HG03558 (cell line): ENCODE measurements around the gene NKPD1.

ENCODE experiments used
- ATAC-seq: cut with Tn5 transposase; IDR thresholded peaks from one replicate; pipeline ENCODE4 v1.9.1; 2021; ENCODE audit warnings: moderate number of reproducible peaks; ENCODE audit not compliant: unreplicated experiment; ENCODE audit errors: extremely low read depth

NKPD1 gene

DNA sequence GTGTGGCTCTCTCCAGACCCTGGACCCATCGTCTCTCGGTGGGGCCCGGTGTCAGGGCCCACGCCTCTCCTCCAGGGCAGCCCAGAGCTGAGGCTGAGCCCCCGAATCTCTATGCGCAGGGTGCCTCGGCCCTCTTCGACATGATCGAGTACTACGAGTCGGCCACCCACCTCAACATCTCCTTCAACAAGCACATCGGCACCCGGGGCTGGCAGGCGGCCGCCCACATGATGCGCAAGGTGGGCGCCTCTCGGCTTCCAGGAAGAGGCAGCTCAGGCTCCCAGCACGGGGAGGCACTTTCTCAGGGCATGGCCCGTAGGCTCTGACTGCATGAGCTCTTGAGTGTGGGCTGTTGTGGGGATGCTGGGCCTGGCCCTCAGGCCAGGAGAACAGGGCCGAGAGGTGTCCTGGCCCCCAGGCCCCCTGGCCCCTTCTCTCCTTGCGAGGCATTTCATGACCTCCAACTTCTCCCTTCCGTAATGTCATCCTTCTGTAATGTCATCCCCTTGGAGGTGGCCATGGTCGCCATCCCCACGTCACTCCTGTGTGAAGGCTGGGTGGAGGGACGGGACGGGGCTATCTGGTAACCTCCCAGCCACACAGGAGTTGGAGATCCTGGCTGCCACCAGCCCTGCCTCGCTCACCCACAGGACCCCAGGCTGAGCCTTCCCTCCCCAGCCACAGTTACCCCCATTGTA lies 19.4 kb downstream of the NKPD1 start:
- no peak for ATAC-seq

DNA sequence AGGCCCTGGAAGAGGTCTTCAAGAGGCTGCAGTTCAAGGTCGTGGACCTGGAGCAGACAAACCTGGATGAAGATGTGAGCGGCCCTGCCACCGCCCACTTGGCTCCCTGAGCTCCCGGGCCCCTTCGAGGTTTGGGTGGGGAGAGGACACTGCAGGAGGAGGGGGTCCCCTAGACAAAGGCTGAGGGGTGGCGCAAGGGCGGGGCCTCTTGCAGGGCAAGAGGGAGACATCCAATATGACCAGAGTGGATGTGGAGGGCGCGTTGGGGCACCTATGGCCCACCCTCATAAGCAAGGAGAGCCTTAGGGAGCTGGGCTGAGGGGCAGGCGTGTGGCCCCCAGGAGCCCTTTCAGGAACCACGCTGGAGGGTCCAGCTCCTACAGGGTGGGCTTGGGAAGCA lies 20.2 kb downstream of the NKPD1 start:
- ATAC-seq = no peak

DNA sequence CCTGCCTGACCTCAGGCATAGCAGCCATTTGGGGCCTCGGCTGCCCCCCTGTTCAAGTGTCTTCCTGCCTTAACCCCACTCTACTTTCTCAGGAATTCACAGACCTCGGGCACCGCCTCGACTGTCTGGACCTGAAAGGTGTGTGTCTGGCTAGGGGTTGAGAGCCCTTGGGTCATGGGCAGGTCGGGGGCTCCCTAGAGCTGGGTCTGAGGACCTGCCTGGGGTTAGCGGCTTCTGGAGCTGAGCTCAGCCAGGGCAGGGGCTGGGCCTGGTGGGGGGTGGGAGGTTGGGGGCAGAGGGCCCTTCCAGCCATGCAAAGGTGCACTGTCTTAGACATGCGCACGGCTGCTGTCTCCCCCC lies 20.7 kb downstream of the NKPD1 start:
- no peak for ATAC-seq

DNA sequence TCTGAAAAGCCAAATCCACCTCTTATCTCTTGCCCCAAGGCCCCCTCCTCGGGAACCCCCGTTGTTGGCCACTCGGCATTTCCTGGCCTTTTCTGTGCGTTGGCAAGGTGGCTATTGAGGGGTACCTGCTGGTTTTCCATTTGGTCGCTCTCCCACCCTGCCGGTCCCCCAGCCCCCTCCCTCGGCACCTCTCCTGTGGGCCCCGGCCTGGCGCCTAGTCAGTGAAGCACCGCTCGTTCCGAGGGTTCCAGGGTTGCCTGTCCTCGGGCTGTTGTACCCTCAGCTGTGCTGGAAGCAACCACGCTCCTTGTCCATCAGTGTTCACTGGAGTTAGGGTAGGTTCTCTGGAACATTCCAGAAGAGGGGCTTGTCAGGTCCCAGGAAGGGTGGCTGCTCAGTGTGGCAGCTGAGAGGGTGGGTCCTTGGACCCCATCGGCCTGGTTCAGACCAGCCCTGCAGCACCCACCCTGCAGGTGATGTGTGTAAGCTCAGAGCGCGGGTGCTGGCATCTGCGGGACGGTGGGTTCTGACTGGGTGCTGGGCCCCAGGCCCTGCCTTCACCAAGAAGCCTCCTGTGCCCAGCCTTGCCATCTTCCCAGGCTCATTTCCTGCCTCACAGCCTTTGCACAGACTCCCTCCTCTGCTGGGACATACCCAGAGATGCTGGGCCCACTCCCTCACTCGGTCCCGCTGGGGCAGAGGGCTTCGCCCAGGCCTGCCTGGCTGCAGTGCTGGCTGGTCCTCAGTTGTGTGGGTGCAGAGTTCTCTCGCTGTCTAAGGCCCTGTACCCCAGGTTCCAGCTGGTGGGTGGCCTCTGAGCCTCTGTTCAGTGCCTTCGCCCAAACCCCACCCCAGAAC lies 21.3 kb downstream of the NKPD1 start:
- no peak for ATAC-seq

DNA sequence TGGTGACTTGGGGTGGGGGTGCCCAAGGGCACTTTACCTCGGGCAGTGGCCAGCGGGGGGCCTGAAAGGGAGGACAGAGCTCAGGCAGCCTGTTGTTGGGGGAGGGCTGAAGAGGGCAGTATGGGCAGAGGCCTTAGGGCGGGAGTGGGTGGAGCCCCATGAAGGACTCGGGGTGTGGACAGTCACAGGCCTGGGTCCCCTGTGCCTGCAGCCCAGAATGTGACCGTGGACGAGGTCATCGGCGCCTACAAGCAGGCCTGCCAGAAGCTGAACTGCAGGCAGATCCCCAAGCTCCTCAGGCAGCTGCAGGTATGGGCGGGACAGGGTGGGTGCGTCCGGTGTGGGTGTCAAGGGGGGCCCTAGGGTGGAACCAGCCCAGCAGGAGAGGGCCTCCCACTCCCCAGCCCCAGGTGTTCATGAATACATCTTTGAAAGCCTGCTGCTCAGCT lies 22.5 kb downstream of the NKPD1 start:
- ATAC-seq = no peak

DNA sequence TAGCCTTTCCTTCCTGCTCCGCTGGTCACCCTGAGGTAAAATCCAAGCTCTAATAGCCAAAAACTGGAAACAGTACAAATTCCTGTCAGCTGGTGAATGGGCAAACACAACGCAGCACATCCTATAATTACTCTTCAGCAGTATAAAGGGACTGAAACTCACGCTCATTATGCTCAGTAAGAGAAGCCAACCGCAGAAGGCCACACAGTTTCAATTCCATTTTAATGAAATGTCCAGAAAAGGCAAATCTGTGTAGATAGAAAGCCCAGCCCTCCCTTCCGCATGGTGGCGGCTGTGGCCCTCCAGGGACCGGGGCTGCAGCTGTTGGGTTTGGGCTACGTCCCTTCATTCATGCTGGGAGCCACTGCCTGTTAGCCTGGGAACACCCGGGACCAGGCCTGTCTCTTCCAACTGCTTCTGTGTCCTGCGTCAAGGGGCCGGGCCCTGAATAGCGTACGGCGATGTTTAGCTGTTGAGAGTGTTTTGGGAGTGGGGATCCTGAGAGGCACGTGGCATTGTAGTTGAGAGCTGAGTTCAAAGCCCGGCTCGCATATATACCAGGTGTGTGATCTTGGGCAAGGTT lies 23.5 kb downstream of the NKPD1 start:
- ATAC-seq = peak; percentile 65

DNA sequence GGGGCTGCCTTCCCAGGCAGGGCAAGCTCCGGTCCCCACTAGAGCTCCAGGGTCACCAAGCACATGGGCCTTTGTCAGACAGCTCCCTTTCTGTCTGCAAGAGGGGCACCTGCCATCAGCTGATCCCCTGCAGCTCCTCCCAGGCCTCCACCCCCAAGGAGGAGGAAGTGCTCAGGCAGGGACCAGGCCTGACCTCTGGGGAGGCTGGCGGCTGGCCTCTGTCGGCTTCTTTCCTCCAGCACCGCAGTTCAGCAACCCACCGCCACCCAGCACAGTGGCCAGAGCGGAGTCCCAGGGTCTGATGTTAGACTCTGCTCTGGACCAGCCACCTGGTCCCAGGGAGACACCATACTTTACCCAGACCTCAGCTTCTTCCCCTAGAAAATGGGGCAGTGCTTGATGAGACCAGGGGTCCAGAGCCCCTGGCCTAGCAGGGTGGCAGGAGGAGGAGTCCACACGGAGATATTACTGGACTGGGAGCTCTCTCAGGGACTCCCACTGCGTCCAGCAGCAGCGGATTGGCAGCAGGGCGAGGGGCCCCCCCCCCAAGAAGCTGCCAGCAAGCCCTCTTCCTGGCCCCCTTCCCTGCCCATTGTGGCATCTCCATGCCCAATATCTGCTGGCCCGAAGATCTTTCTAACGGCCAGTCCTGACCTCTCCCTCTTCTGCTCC lies 24.1 kb downstream of the NKPD1 start:
- ATAC-seq = no peak

DNA sequence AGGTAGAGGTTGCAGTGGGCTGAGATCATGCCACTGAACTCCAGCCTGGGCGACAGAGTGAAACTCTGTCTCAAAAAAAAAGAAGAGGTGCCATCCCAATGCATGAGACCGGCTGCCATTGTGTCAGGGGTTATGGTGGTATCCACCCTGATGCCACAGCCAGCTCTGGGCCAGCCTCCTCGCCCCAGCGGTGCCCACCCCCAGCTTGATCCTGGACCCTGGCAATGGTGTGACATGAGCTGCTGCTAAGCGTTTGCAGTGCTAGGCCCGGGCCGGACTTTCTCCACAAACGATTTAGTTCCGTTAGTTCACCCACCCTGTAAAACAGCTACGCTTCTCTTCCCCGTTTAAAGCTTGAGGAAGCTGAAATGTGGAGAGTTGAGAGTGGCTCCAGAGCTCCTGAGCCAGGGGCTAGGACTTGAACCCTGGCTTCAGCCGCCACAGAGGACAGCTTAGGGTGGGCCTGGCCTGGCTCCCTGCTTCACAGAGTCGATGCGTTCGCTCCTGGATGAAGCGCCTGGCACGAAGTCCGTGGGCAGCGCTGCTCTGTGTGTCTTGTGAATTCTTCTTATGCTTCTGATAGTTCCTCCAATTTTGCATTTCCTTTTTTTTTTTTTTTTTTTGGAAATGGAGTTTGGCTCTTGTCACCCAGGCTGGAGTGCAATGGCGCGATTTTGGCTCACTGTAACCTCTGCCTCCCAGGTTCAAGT lies 25.5 kb downstream of the NKPD1 start:
- no peak for ATAC-seq

DNA sequence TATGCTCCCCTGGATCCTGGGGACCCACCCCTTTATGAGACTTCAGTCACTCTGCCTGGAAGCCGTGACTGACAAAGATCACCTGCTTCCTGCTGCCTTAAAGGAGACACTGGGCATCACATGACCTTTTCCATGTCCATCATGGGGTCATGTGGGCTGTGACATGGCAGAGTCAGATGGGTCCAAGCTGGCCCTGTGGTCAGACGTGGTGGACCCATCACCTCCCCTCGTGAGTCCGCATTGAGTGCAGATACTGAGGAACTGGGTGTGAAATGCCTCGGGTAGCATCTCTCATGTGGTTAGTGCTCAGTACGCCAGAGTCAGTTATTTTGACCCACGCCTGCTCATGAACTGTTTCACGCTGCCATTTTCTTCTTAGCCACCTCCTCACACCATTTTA lies 27.1 kb downstream of the NKPD1 start:
- ATAC-seq = no peak

DNA sequence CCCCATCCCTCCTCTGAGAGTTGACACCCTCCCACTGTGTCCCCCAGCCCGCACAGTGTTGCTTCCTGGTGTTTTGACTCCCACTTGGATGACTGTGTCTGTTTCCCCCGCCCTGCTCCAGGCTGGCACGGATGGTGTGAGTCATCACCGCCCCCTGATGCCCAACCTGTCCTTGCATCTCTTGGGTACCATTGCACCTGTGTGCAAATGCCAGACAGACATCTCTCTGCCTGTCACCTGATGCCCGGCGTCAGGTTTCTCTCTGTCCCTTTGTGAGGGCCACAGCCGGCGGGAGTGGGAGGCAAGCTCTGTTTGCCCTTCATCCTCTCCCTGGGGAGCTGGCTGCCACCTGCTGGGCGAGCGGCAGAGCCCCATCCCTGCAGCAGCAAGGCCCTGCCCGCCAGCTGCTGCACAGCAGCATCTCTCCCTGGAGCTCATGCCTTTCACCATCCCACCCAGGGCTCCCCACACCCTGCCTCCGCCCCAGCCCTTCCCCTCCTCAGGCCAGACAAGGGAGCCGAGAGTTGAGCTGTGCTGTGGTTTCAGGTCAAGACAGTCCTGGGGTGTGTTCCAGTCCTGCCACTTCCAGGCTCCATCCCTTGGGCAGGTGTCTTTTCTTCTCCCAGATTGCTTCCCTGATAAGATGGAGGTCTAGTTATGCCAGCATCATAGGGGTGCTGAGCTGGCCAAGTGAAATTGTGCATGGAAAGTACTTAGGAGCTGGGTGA lies 29.7 kb downstream of the NKPD1 start:
- ATAC-seq = no peak

DNA sequence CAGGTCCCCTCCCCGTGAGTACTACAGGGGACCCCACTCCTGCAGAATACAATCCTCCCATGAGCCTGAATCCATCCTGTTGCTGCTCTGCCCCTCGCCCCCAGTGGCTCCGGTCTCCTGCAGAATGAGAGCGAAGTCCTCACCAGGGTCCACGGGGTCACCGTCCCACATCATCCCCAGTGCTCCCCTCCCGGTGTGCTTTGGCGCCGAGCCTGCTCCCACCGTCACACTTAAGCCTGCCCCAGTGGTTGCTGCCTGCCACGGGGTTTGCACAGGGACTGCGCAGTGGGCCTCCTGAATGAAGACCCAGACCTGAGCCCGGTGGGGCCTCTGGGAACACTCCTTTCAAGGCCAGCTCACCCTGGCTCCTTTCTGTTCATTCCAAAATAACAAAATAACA lies 30.5 kb downstream of the NKPD1 start:
- no peak for ATAC-seq

DNA sequence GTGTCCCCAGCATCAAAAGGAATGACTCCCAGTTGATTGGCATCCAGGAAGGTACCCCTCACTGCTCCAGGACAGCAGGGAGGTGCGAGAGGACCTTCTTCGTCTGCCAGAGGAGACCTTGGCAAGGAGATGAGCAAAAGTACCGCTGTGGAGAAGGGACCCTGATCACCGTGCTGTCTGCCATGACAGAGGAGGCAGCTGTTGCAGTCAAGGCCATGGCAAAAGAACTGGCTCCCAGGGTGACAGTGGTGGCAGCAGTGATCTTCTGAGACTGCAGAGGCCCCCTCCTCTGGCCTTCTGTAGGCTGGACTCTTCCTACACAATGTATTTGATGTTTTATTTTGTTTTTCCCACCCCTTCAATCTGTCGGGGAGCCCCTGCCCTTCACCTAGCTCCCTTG lies 32.0 kb downstream of the NKPD1 start:
- ATAC-seq = no peak

DNA sequence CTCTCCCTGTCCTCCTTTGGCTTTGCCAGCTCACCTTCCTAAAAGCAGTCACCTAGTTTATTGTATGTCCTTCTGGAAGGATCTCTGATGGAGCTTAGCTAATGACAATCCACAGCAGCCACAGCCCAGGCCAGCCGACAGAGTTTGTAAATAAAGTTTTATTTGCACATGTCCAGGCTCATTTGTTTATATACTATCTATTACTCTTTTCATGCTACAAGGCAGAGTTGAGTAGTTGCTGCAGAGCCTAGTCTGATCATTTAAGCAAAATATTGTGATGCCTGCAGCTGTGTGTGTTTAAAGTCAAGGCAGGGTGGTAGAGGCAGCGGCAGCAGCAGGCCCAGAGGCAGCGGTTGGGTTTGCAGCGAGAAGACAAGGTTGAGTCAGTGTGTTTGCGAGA lies 32.6 kb downstream of the NKPD1 start:
- no peak for ATAC-seq

DNA sequence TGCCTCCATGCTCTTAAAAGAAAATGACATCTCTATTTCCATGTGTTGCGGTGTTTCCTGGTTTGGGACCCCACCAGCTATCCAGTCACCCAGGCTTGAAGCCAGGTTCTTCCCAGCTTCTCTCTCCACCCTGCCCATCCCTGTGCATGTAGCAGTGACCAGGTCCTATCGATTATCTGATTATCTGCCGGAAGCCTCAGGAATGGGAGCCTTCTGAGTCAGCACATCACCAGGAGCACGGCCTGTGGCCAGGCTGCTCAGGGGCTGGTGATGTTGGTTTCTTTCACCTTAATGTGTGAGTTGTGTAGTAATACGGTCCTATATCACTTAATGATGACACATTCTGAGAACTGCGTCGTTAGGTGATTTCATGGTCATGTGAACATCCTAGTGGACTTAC lies 34.1 kb downstream of the NKPD1 start:
- ATAC-seq = no peak

DNA sequence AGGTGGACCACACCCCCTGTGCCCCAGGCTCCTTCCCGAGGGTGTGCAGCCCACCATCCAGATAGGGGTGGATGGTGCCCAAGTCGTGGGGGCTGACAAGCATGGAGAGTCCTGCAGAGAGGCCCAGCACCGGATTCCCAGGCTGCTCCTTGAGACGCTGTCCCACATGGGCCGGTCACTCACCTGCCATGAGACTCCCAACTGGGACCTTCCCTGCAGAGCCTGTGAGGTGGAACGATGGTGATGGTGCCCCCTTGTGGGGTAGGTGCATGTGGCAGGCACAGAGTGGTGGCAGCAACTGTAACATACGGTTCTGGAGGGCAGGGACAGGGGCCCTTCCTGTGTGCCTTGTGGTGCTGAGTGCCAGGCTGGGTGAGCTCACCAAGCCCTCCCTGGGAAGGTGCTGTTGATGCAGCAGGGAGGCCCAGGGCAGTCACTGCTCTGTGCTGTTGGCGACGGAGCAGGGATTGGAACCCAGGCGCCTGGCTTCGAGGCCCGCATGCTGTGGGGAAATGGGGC lies 34.7 kb downstream of the NKPD1 start:
- no peak for ATAC-seq

DNA sequence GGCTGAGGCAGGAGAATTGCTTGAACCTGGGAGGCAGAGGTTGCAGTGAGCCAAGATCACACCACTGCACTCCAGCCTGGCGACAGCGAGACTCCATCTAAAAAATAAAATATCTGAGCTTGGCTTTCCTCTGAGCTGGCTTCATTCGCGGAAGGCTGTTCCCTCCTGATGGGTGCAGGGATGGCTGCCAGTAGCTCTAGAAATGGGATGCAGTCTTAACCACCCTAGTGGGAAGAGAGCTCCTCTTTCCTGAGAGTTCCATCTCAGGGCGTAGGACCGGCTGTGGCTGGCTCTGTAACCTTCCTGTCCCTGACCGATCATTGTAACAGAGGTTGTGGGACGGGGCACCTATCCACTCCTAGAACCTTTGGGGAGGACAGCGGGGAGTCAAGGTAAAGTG lies 35.4 kb downstream of the NKPD1 start:
- ATAC-seq = no peak

DNA sequence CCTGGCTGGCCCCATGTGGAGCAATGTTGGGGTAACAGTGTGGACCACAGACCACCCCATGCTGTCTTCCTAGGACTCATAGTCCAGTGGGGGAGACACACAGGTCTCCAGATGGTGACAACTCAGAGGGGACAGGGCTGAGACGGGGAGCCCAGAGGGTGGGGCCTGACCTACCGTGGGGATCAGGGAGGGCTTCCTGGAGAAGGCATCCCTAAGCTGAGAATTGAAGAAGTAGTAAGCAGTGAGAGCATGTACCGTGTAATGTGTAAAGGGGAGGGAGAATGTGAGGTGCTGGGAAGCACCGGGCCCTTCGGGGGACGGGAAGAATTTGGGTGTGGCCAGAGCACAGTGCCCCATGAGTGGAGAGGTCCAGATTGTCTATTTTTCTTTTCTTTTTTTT lies 36.8 kb downstream of the NKPD1 start:
- no peak for ATAC-seq

DNA sequence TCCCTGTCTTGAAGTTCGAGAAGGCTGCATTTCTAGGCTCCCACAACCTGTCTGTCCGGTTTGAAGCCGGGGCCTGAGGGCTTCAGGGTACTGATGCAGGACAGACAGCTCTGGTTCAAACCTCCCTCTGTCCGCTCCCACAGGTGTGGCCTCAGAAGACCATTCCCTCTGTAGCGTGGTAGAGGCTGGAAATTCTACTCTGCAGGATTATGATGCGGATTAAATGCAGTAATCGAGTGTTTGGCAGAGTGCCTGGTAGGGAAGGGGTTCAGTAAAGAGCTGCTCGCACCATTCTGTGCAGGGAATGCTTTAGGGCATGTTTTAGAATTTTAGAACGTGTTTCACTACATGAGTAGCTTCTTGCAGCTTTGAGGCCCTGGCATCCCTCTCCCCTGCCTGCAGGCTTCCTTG lies 37.3 kb downstream of the NKPD1 start:
- ATAC-seq = no peak

DNA sequence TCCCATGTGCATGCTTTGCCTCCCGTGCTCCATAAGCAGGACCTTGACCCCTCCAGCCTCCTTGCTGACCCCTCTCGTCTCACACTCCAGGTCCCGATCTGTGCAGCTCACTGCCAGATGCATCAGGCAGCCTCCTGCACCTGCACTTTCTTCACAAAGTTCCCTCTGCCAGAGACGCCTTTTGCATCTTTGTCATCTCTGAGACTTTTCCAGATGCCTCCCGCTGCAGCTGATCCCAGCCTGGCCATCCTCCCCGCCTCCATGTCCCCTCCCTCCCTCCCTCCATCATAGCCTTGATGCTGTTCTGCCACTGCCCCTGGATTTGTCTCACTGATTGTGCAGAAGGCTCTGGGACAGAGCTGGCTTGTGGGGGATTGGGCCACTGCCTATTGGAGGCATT lies 38.0 kb downstream of the NKPD1 start:
- ATAC-seq = no peak
